ENCODE measurements around the gene NDRG3.
"Not testable (repeated sequence)": the region's sequence is repeated elsewhere in the genome, so short reads cannot be mapped to it uniquely, and the experiment has no call there.

NDRG3 gene

GRCh38 chr20:36686504-36686903, 59.4 kb downstream of the NDRG3 start:
- DNase-seq = no peak

GRCh38 chr20:36684747-36685146, 61.1 kb downstream of the NDRG3 start:
- DNase-seq = no peak

- no peak for DNase-seq
Observed at GRCh38 chr20:36682311-36682710, 63.6 kb downstream of the NDRG3 start.

GRCh38 chr20:36677422-36677771, 68.5 kb downstream of the NDRG3 start:
- DNase-seq = no peak

- no peak for DNase-seq
Observed at GRCh38 chr20:36676701-36677421, 69.0 kb downstream of the NDRG3 start.

- DNase-seq = not testable (repeated sequence)
Observed at GRCh38 chr20:36675545-36675944, 70.3 kb downstream of the NDRG3 start.

GRCh38 chr20:36672991-36673390, 72.9 kb downstream of the NDRG3 start:
- no peak for DNase-seq

GRCh38 chr20:36670665-36671357, 75.1 kb downstream of the NDRG3 start:
- DNase-seq = no peak

GRCh38 chr20:36666181-36666740, 79.6 kb downstream of the NDRG3 start:
- no peak for DNase-seq

GRCh38 chr20:36663031-36663430, 82.9 kb downstream of the NDRG3 start:
- no peak for DNase-seq

- DNase-seq = no peak
Observed at GRCh38 chr20:36658300-36658699, 87.6 kb downstream of the NDRG3 start.

- DNase-seq = no peak
Observed at GRCh38 chr20:36656733-36657132, 89.2 kb downstream of the NDRG3 start.

- no peak for DNase-seq
Observed at GRCh38 chr20:36655004-36655403, 90.9 kb downstream of the NDRG3 start.

GRCh38 chr20:36654506-36654905, 91.4 kb downstream of the NDRG3 start:
- no peak for DNase-seq

GRCh38 chr20:36653456-36653855, 92.4 kb downstream of the NDRG3 start:
- DNase-seq = no peak

- DNase-seq = no peak
Observed at GRCh38 chr20:36647196-36648121, 98.4 kb downstream of the NDRG3 start.

- DNase-seq = no peak
Observed at GRCh38 chr20:36646678-36647077, 99.2 kb downstream of the NDRG3 start.

GRCh38 chr20:36645998-36646397, 99.9 kb downstream of the NDRG3 start, which contains the start of gene SLA2:
Gene SLA2 (minus strand): TSS chr20:36646196. CDS start chr20:36641335, 4,861 bp downstream.
- no peak for DNase-seq

- DNase-seq = no peak
Observed at GRCh38 chr20:36645353-36645752, 100.5 kb downstream of the NDRG3 start.

GRCh38 chr20:36644706-36645095, 101.2 kb downstream of the NDRG3 start:
- DNase-seq = no peak

GRCh38 chr20:36644032-36644705, 101.7 kb downstream of the NDRG3 start:
- no peak for DNase-seq

- no peak for DNase-seq
Observed at GRCh38 chr20:36642136-36642535, 103.8 kb downstream of the NDRG3 start.

- DNase-seq = no peak
Observed at GRCh38 chr20:36641506-36641843, 104.4 kb downstream of the NDRG3 start.
